GM21381 (cell line): Measurements from ENCODE around the gene FAM83G.

Source experiments
- ATAC-seq: cut with Tn5 transposase; IDR thresholded peaks from one replicate; pipeline ENCODE4 v1.9.1; 2021; ENCODE audit warnings: mild to moderate bottlenecking, moderate library complexity; ENCODE audit not compliant: unreplicated experiment

Gene FAM83G

GRCh38 chr17:18993905-18994526 is 10.5 kb downstream of the FAM83G start:
- no peak for ATAC-seq

- ATAC-seq, result no peak
Observed at GRCh38 chr17:18992454-18993130, 12.0 kb downstream of the FAM83G start.

GRCh38 chr17:18991531-18992315 is 12.8 kb downstream of the FAM83G start:
- ATAC-seq, result no peak

DNA sequence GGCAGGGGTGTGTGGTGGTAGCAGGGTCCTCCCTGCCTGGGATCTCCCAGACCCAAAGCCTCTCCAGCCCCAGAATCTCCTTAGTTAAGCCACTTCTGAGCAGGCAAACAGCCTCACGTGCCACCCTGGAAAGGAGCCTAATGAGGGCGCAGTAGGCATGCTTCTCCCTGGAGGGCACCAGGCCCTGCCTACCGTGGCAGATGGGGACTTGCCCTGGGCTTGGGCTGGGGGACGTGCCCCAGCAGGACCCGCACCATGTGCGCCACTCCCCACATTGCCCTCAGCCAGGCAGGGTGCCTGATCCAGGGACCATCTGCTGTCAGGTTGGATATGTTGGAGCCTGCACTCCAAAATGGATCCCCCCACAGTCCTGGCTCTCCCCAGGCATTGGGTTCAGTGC is 14.2 kb downstream of the FAM83G start:
- ATAC-seq, result no peak

GRCh38 chr17:18988546-18989173 is 15.9 kb downstream of the FAM83G start:
- no peak for ATAC-seq

- ATAC-seq, result no peak
Observed at GRCh38 chr17:18987862-18988545, 16.6 kb downstream of the FAM83G start.

DNA sequence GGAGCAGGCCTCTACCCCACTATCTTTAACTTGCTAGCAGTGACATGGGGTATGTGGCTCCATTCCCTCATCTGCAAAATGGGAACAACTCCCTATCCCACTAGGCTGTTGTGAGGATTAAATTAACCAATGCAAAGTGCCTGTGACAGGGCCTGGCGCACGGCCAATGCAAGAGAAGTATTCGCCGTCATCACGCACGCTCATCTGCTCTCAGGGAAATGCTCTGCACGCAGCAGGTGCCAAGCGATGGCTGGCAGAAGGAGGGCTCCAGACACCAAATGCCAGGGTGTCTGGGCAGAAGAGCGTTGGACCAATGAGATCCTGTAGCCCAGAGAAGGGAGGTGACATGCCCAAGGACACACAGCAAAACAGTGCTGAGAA is 17.3 kb downstream of the FAM83G start:
- no peak for ATAC-seq

- no peak for ATAC-seq
Observed at GRCh38 chr17:18986541-18987229, 17.9 kb downstream of the FAM83G start.

- no peak for ATAC-seq
Observed at GRCh38 chr17:18985475-18985874, 19.1 kb downstream of the FAM83G start.

DNA sequence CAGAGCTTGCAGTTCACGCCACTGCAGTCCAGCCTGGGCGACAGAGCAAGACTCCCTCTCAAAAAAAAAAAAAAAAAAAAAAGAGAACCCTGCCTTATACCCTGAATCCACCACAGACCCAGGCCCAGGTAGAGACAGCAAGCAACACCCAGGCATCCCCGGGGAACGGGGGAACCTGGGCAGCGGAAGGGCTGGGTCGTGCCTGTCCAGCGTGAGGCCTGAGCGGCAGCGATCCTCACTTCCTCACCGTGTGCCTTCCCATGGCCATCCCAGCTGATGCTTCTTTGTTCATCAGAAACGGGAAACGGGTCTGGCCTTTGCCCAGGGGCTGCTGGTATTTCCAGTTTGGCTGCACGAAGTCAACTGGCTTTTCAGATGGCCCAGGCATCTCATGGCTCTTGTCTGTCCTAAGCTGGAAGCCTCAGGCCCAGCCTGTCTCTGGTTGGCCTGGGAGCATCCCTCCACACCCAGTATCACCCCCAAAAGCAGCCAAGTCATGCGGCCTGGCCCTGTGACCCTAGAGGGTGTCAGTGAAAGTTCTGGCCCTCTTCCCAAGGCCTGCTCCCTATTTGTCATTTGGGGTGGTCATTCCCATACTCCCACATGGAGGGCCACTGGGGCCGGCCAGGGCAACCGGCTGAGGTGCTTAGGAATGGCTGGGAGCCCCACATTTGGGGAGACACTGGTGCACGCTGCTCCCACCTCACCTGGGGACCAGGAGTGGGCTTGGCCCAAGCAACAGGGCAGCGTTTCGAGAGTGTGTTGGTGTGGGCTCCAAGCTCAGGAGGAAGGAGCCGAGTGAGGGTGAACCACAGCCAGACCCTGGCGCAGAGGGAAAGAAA is 20.1 kb downstream of the FAM83G start:
- no peak for ATAC-seq

GRCh38 chr17:18981642-18982424 is 22.7 kb downstream of the FAM83G start:
- no peak for ATAC-seq

DNA sequence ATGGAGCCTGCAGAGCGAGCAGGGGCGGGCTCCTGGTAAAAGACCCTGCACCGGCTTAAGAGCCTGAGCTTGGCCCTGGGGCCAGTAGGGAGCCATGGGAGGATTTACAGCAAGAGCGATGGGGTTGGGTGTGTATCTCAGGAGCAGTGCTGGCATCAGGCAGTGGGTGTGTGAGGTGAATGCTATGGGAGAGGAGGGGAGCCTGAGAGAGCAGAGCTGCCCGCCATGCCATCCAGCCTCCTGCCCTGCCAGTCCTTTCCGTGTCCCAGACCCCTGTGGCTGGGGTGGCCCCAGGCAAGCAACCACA is 23.3 kb downstream of the FAM83G start:
- ATAC-seq, result no peak

GRCh38 chr17:18980682-18981334 is 23.8 kb downstream of the FAM83G start:
- no peak for ATAC-seq

- no peak for ATAC-seq
Observed at GRCh38 chr17:18978655-18979054, 25.9 kb downstream of the FAM83G start.

DNA sequence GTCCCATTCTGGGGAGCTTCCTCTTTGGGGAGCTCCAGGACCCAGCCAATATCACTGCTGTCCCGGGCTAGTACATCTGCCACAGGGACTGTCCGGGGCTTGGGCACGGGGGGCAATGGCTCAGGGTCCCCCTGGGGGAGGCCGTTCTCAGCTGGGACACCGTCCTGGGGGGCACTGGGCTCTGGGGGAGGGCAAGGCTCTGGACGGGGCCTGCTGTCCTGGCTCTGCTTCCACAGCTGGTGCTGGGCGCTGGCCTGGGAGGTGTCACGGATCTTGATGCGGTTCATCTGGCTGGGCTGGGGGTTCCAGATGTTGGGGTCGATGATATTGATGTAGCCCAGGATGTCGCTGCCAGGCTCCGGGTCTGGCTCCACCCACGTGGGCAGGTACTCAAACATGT is 26.5 kb downstream of the FAM83G start:
- ATAC-seq, result no peak

GRCh38 chr17:18977646-18978045 is 26.9 kb downstream of the FAM83G start:
- no peak for ATAC-seq

DNA sequence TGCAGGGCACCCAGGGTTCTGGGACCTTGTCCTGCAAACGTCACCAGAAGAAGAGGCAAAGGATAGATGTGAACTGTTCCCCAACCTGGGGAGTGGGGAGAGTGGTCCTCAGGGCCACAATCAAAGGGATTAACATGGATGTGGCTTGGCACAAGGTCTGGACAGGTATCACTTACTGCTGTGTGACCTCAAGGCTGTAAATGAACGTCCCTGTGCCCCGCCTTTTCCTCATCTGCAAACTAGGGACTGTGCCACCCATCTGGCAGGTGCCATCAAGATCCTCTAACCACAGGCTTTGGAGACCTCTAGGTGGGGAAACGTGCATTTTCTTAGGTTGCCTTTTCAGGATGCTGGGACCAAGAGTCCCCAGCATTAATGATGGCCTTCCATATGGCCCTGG is 27.5 kb downstream of the FAM83G start:
- ATAC-seq, result no peak

- ATAC-seq, result no peak
Observed at GRCh38 chr17:18976201-18976600, 28.4 kb downstream of the FAM83G start.
